Uterus (tissue), 2 donors: Measurements from ENCODE around the gene ELMO1.

Source experiments
- POLR2A ChIP-seq, 2 donors: fragments of 450-650 bp; IDR thresholded peaks; one replicate each; pipeline ENCODE4 v1.6.1; 2016; ENCODE audit warnings: antibody characterized with exemption in 2 of 2, mild to moderate bottlenecking in 1 of 2, moderate library complexity in 1 of 2
- TF ChIP-seq, protein P1 (sequence below), 4 experiments: fragments of 200-600 bp in 2 of 4; fragments of 450-650 bp in 2 of 4; sonication (generic) in 2 of 4; IDR thresholded peaks; one replicate each; pipeline ENCODE4 v1.5.1; 2016 to 2019; ENCODE audit warnings: antibody characterized with exemption in 4 of 4, mild to moderate bottlenecking in 2 of 4, moderate library complexity in 1 of 4

- TF ChIP-seq, protein P1, sequence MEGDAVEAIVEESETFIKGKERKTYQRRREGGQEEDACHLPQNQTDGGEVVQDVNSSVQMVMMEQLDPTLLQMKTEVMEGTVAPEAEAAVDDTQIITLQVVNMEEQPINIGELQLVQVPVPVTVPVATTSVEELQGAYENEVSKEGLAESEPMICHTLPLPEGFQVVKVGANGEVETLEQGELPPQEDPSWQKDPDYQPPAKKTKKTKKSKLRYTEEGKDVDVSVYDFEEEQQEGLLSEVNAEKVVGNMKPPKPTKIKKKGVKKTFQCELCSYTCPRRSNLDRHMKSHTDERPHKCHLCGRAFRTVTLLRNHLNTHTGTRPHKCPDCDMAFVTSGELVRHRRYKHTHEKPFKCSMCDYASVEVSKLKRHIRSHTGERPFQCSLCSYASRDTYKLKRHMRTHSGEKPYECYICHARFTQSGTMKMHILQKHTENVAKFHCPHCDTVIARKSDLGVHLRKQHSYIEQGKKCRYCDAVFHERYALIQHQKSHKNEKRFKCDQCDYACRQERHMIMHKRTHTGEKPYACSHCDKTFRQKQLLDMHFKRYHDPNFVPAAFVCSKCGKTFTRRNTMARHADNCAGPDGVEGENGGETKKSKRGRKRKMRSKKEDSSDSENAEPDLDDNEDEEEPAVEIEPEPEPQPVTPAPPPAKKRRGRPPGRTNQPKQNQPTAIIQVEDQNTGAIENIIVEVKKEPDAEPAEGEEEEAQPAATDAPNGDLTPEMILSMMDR (IDR thresholded peaks at IDR 0.05): no peak
- TF ChIP-seq POLR2A (IDR thresholded peaks at IDR 0.05): no peak
Observed at GRCh38 chr7:37430171-37430570, 18.5 kb downstream of the ELMO1 start.
